GM04503 (cell line): ENCODE data around the gene LRRTM4.

Source experiments
- DNase-seq: peaks from one replicate; pipeline ENCODE4 v3.0.0-alpha.2; 2012; ENCODE audit warnings: low read depth

LRRTM4 gene

DNA sequence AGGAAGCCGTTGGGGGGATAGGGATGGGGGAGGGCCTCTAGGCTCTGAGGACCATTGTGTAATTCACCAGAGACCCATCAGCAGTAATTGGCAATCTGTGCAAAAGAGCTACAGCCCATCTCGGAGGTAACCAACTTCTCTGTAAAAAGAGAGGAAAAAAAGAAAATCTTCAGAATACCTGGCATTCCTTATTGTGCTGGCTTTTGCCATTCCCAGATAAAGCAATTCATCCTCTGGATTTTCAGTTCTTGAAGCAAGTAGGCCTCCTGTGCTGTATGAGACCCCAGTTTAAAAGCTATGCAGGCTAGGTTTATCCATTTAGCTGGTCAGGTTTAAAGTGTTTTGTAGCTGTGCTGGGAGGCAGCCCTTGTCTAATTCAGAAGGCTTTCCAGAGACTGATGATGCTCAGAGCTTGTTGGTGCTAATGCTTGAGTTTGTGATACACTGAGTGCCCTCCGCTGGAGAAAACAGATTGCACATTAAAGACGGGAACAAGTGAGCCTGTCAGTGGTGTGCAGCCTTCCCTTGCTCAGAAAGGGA is at the start of gene LRRTM4:
LRRTM4 (minus strand) TSS at position 446 of the 540 bp plus-strand sequence.
- DNase-seq = no peak

DNA sequence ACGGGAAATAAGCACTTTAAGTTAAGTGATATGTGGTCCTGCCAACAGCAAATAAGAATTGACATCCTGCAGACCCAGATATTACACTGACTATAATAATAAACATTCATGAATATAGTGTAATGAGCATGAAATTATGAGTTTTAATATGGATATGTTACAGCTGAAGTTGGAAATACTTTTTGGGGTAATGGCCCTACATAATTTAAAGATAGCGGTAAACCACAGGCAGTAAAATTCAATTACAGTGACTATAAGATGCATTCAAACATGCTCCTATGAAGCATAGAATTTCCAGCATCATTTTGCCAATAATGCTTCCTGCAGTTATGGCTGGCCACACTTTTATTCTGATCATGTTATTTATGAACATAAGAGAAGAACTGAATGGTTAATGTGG is 49.4 kb upstream of the LRRTM4 start:
- no peak for DNase-seq

DNA sequence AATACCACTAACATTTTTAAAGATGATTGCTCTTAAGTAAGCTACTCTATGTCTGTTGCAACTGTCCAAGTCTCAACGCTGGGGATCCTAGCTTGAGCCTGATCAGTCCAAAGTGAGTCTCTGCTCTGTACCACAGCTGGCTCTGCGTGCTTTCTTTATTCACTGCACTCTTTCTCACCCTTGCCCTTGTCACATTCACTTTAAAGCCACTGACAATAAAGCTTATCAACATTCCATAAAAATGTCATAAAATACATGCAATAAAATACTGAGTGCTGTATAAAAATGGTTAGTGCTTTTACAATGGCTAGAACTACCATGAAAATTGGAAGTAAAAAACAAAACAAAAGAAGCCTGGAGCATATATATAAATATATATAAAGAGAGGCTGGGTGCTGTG is 45.5 kb upstream of the LRRTM4 start:
- no peak for DNase-seq

DNA sequence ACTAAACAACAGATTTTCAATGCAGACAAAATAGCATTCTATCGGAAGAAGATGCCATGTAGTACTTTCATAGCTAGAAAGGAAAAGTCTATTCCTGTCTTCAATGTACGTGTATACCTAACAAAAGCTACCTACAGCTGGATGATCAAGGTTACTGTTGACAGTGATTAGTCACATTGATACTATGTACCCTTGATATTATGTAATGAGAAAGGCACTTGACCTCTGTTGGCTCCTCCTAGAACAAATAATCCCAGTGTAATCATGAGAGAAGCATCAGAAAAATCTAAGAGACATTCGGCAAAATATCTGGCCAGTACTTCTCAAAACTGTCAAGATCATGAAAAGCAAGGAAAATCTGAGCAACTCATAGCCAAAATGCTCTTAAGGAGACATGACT is 44.4 kb upstream of the LRRTM4 start:
- DNase-seq = no peak

DNA sequence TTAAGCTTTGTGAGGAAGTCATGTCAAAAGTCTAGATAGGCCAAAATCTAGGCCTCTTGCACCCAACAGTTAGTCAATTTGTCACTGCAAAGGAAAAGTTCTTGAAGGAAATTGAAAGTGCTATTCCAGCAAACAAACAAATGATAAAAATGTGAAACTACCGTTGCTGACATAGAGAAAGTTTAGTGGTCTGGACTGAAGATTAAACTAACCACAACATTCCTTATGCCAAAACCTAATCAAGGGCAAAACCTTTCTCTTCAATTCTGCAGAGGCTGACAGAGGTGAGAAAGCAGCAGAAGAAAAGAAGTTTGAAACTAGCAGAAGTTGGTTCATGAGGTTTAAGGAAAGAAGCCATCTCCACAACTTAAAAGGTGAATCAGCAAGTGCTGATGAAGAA is 44.0 kb upstream of the LRRTM4 start:
- DNase-seq = no peak

DNA sequence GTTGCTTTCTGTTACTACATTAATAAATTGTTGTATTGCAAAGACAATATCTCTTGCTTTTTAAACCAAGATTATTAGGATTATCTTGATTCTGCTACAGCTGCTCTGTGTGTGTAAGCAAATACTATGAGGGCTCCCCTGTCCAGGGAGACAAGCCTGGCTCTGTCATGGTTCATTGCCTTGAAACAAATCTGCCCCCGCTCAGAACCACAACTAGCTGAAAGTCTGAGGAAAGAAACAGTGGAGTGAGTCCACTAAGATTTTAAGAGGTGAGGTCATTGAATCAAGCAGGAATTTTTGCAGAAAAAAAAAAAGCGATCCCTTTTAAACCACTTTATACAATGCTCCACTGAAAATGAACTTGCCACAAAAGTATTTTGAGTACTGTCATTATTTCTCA is 30.8 kb upstream of the LRRTM4 start:
- no peak for DNase-seq

DNA sequence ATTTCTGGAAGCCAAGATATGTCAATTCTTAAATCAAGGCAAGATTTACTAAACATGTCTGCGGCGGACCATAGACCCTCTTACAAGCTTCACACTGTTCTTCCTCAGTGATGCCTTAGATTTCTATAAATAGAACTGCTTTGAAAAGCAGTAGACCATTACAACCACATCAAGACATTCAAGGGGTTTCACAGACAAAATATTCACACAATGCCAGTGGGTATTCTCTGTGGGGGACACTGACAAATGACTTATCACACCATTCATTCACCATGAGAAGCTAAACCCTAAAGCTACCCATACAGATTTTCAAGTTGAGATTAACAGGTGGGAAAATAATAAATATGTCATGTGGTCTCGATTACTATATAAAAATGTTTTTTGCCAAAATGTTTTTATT is 15.9 kb upstream of the LRRTM4 start:
- DNase-seq = no peak

DNA sequence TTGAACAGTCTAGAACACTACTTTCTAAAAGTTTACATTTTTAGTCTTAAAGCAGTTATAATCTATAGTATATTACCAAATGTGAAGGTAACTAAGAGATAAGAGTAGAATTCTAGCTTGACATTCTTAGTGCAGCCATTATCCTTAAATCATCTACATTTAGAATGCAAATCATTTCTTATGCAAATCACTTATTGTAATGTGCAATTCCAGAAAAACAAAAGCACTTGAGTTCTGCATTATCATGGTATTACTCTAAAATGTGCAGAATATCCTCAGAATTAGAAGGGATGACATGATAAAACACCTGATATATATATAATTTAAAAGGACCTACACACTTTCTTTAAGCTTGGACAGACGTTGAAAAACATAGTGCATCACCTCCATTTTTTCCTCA is 712 bp upstream of the LRRTM4 start:
- DNase-seq = no peak

DNA sequence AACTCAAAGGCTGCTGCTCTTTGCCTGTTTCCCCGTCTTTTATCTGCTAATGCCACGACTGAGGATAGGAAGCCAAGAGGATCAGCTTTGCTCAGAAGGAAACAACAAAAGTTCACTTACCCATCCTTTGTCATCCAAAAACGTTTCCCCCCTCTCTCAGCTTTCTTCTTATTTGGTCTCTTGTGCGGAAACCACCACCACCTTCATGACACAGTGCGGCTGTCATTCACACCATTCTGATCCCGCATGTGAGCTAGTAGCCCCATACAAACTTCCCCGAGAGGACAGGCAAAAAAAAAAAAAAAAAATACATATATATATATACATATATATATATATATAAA is 656 bp downstream of the LRRTM4 start:
- DNase-seq = no peak

DNA sequence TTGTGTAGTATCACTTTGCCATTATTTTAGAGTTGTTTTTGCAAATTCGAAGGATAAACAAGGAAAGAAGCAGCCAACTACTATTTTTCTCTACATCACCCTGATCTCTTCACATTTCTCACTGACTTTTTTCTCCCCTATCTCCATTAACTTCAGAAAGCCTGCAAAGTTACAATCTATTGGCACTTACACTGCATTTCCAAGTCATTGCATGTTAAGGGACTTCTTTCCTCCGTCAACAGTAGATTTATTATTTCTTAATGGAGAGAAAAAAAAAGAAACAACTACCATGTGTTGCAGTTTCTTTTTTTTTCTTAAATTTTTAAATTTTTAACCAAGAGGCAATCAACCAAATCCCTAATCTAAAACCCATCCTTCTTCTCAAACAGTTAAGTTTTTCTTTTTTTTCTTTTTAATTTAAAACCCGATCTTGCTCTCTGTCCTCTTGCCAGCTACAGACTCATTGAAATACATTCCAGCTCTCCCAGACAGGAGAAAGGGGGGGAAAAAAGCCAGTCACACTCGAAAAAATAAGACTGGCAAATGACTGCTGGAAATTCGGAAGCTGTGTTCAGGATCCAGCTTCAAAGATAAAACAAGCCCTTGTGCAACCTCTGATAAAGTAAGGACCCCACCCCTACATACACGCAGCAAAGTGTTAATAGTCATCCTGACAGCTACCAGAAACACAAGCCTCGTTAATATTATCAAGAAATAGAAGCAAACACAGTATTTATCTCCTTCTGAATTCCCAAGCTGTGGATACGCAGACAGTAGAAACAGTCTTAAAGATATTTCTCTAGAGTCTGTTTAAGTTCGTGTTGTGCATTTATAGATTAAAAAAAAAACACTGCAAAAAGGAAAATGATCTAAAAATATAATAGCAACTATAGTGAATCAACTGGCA is 1.3 kb downstream of the LRRTM4 start:
- no peak for DNase-seq

DNA sequence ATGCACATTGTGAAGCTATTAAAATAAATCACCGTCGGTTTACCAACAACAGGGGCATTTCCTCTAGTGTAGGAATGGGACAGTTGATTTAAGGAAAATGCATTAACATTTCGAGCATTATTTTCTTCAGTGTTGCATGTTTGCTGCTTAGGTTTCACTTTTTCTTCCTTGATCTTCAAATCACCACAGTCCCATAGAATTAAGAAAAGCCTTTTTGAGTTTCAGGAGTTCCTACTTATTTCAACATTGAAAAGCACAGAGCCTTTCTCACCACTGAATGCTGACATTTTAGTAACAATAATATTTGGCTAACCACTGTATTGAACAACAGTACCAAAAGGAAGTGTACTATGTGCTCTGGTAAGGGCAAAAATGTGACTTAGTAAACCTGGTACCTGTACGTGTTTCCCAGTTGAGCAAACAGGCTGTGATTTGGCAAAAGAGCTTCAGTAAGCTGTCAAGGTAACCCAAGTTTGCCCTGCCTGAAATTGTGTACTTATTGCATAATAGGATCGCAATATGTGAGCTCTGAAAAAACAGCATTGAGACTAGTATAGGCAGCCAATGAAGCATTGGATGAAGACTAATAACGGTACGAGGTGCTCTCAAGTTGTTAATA is 2.2 kb downstream of the LRRTM4 start:
- DNase-seq = no peak

DNA sequence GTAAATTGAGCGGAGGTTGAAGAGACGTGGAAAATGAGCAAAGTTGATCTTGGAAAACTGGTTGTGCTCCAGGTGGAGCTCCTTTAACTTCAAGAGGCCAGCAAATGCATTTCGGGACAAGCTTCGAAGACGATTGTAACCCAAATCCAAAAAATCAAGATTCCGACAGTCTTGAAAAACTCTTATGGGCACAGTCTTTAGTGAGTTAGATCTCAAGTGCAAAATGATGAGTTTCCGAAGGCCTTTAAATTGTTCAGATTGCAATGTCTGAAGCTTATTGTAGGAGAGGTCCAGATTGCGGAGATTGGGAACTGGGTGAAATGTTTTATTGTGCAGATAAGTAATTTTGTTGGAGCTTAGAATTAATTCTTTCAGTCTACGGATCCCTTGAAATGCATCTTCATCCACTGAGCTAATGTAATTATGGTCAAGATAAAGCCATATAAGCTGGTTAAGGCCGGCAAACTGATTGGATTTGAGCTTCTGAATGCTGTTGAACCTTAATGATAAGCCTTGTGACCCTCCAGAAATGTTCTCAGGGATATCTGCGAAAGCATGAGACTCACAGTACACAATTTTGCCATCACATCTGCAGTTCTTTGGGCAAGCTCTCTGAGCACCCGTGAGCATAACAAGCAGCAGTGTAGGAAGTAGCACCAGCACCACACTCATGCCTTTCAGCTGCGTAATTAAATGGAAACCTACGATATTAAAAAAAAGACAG is 2.9 kb downstream of the LRRTM4 start:
- DNase-seq = no peak

DNA sequence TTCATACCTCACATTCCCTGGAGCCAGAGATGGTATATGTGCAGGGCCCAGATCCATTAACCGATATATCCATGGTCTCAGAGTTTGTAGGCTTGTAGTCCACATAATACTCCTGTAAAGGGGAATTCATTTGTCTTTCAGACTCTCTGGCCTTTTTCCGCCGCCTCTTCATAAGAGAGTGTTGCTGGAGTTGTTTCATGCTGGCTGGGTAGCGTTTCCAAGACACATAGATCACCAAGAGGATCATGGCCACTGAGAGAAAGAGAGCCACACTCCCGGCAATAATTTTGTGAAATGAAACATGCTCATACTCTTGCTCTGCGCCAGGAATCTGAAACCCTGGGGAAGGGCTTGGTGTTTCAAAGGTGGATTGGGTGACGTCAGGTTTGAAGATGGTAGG is 3.9 kb downstream of the LRRTM4 start:
- no peak for DNase-seq

DNA sequence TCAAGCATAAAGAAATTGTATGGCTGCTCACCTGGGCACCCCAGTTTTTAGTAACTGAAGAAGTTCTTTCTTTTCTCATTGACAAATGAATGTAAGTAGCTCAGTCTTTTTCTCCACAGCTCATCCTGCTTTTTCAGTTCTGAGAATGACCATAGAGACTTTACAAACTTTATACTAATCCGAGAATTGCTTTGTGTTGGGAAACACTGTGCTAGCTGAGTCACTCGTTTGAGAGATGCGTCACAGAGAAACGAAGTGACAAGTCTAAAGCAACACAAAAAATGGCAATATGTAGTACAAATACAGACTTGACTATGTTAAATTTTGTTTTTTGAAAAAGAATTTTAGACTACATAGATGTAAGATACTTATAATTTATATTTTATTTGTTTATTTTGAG is 9.0 kb downstream of the LRRTM4 start:
- no peak for DNase-seq

DNA sequence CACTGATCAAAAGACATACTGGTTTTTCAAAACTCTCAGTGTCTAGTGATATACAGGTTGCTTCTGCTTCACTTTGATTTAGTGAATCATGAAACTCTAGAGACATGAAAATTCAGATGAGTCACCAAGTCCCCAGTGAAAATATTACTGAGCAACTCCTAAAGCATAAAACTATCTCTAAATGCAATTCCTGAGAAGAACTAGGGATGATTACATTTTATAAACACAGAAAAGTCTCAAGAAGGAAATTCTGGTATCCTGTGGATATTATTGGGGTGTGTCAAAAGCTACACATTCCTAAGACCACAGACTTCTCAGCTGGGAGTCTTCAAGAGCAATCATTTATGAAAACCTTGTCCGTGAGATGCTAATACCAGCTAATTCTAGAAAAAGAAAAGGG is 9.7 kb downstream of the LRRTM4 start:
- DNase-seq = no peak

DNA sequence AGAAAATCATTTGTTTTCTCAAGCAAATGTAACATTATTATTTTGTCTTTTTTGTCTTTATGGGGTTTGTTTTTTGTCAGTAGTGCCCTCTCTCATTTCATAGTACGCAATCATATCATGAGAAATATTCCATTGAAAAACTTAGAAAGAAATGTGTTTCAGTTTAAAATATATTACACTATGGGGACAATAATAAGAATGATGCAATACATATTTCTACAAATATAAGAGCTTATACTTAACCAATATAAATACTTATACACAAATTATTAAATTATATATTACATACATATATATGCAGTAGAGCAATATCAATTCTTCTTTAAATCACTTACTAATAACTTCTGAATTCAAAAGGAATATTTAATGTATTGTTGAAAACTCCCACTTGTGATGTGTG is 13.7 kb downstream of the LRRTM4 start:
- DNase-seq = no peak

DNA sequence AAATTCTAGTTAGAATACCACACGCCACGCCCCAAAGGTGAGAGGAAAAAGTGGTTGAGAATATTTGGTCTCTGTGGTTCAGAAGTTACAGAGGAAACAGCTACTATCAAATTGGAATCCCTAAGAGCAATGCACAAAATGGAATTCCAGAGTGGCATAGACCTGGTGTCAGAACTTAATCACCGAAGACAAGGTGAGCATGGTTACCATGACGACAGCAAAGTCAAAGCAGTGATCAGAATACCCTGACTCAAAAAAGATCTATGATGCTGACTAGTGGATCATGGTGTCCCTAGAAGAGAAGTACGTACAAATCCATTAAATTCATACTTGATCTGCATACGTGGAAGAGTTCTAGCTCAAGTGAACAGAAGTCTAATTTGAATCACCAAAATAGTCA is 14.5 kb downstream of the LRRTM4 start:
- no peak for DNase-seq

DNA sequence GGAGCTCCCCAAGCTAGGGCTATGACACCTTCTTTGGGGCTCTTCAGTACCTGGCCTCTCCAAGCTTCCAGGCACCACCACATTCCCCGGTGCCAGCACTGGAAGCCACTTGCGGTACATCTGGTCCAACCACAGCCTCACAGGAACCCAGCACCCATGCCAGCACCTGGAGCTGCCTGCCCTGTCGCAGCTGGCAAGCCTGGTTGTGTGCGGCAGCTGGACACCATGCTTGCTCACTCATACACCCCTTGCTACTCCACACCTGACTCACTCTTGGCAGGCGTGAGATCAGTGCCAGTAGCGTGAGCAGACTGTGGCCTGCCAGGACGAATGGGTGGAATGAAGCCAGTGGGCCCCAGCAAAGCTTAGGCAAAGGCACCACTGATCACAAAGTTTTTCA is 34.0 kb downstream of the LRRTM4 start:
- no peak for DNase-seq

DNA sequence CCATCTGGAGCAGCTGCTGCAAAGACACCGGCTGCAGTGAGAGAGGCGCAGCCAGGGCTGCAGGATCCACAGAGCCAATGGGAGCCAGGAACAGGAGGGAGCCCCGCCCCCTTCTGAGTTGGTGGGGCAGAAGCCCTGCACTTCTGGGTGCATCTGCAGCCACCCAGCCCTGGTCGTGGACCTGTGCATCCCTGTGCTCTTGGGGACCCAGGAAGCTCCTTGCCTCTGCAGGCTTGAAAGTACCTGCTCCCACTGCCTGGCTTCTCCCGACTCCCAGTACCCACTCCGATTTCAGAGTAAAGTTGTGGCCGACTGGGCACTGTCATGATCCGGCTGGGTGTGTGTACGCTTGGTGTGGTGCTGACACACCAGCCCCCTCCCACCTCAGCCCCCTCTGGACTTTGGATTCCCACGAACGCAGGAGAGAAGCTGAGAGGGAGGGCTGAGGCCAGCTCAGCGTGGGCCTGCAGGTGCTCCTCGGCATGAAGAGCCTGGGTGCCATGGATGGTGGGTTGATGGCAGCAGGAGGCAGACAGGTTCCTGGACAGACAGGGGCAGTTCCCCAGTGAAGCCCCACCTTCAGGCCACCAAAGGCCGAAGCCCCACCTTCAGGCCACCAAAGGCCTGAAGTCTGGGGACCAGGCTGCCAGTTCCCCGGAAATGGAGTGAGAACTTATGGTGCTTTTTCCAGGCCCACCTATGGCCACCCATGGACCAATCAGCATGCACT is 34.9 kb downstream of the LRRTM4 start:
- no peak for DNase-seq

DNA sequence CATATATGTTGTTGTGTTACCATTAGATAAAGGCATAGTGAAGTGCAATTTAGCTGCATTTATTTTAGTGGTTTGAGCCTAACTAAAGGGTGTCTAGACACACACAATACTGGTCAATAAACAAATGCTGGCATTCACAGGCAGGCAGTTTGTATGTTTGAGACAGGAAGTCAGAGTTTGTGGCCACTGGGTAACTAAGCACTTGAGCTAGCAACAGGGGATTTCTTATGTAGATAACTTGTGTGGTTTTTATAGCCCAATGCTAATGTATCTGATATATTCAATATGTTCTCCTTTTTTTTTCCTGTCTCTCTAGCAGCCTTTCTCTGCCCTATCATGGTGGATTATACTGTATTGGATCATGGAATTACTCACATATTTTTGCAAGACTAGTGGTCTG is 38.1 kb downstream of the LRRTM4 start:
- DNase-seq = no peak

DNA sequence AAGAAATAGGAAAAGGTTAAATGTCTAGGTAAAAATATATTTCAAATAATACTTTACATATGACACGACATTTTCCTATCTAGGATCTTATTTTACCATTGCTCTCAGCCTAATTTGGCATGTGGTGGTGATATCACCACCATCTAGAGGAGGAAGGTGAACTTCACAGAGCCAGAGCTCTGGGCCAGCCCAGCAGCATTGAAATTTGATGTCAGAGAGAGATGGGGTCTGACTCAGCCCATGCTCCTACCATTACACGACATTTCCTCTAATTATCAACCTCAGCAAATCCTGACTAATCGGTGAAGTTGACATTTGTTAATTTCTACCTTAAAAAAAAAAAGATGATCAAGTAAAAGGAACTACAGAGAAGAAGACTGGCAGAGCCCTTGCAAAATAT is 42.3 kb downstream of the LRRTM4 start:
- DNase-seq = no peak

DNA sequence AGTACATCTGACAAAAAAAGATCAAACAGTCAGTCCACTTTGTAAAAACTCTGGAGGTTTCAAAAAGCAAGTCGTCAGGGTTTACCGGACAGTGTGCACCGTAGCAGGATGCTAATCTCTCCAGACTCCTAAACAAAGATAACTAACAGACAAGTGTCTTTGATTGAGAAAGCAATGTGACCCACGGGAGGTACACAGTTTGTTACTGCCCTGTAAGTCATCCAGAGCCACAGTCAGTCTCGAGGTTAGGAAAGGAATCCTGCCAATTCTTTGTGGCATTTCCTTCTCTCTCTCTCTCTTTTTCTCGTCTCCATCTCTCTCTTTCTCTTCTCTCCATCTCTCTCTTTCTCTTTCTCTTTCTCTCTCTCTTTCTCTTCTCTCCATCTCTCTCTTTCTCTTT is 42.8 kb downstream of the LRRTM4 start:
- no peak for DNase-seq
